PC-3 (cell line): ENCODE measurements around the gene ZBTB16. TPM values are rescaled to one million over a fixed set of nuclear protein-coding genes. Genes with fewer than 3 reads are reported as not detected.

Source experiments
- ATAC-seq: fragments of 200-7000 bp; cut with Tn5 transposase; 2 replicates; pipeline ENCODE4 v1.9.1; 2020; ENCODE audit warnings: mild to moderate bottlenecking, moderate library complexity
- BruUV-seq: library from RNA; stranded (reverse); fragments of 400-500 nt; replicated peaks from 2 replicates; lab custom pipeline; 2021; lab: Mats Ljungman, UMichigan
- CTCF ChIA-PET: fragments of 300-600 bp; sonication (Branson Sonifier 250); formaldehyde crosslinking; loops from one replicate; lab custom pipeline; 2022; ENCODE audit warnings: antibody characterized with exemption; lab: Charles Lee
- POLR2A ChIA-PET: fragments of 300-600 bp; sonication (Branson Sonifier 250); formaldehyde crosslinking; loops from one replicate; lab custom pipeline; 2022; ENCODE audit warnings: antibody characterized with exemption; ENCODE audit not compliant: unreplicated experiment; lab: Charles Lee
- DNase-seq: peaks from one replicate; pipeline ENCODE4 v3.0.0-alpha.2; 2015
- H2AFZ ChIP-seq: fragments of 300-600 bp; sonication (generic); 2 replicates; pipeline ENCODE4 v1.6.0; 2016; ENCODE audit warnings: antibody characterized with exemption, low read length
- H3F3A ChIP-seq: fragments of 300-600 bp; sonication (generic); one replicate; pipeline ENCODE4 v1.6.0; 2017; ENCODE audit warnings: antibody characterized with exemption, low read length, control low read depth, mild to moderate bottlenecking; ENCODE audit not compliant: unreplicated experiment
- H3K27ac ChIP-seq: fragments of 300-600 bp; sonication (generic); 2 replicates; pipeline ENCODE4 v1.5.1; 2016; ENCODE audit warnings: mild to moderate bottlenecking, low read length
- H3K27me3 ChIP-seq: fragments of 300-600 bp; sonication (generic); 2 replicates; pipeline ENCODE4 v1.6.1; 2016; ENCODE audit warnings: low read length, mixed read lengths
- H3K36me3 ChIP-seq: fragments of 300-600 bp; sonication (generic); 2 replicates; pipeline ENCODE4 v1.6.1; 2016; ENCODE audit warnings: low read depth, mixed run types, low read length, mixed read lengths
- H3K4me1 ChIP-seq: fragments of 300-600 bp; sonication (generic); 2 replicates; pipeline ENCODE4 v1.5.1; 2016; ENCODE audit warnings: low read length; ENCODE audit not compliant: insufficient read depth
- H3K4me2 ChIP-seq: fragments of 300-600 bp; sonication (generic); 2 replicates; pipeline ENCODE4 v1.6.0; 2016; ENCODE audit warnings: low read length
- H3K4me3 ChIP-seq: fragments of 300-600 bp; sonication (generic); 2 replicates; pipeline ENCODE4 v1.5.1; 2016; ENCODE audit warnings: mild to moderate bottlenecking, low read length, mixed read lengths
- H3K79me2 ChIP-seq: fragments of 300-600 bp; sonication (generic); 2 replicates; pipeline ENCODE4 v1.6.1; 2017; ENCODE audit warnings: low read length, mixed read lengths
- H3K9ac ChIP-seq: fragments of 300-600 bp; sonication (generic); 2 replicates; pipeline ENCODE4 v1.6.0; 2016; ENCODE audit warnings: mild to moderate bottlenecking, low read length
- H3K9me2 ChIP-seq: fragments of 300-600 bp; sonication (generic); replicated peaks from 2 replicates; pipeline ENCODE4 v1.6.1; 2016; ENCODE audit warnings: mixed run types, low read length, mixed read lengths
- H3K9me3 ChIP-seq: fragments of 300-600 bp; sonication (generic); 2 replicates; pipeline ENCODE4 v1.6.1; 2016; ENCODE audit warnings: low read length, mixed read lengths
- H4K20me1 ChIP-seq: fragments of 300-600 bp; sonication (generic); 2 replicates; pipeline ENCODE4 v1.6.1; 2016; ENCODE audit warnings: low read length, mixed read lengths
- CTCF ChIP-seq: fragments of 300-600 bp; sonication (generic); conservative IDR thresholded peaks from 2 replicates; pipeline ENCODE4 v1.5.1; 2017; ENCODE audit warnings: antibody characterized with exemption, low read depth, mild to moderate bottlenecking, low read length
- EZH2 ChIP-seq: fragments of 300-600 bp; sonication (generic); IDR thresholded peaks from one replicate; pipeline ENCODE4 v1.6.1; 2017; ENCODE audit warnings: antibody characterized with exemption, mild to moderate bottlenecking, low read length; ENCODE audit not compliant: unreplicated experiment
- EZH2phosphoT487 ChIP-seq: fragments of 300-600 bp; sonication (generic); IDR thresholded peaks from 2 replicates; pipeline ENCODE4 v1.6.1; 2018; ENCODE audit warnings: mild to moderate bottlenecking, antibody characterized with exemption, low read length, borderline replicate concordance
- intact Hi-C: fragments of 100-400 bp; cut with micrococcal nuclease; formaldehyde crosslinking; loops from 2 replicates; pipeline ENCODE4 v1.9.0; 2023
- total RNA-seq: library from RNA; depleted of rRNA; stranded (reverse); fragments of >200 nt; gene quantifications from 2 replicates; pipeline ENCODE4 v1.2.3, GENCODE V29; 2014

ZBTB16 gene
- total RNA-seq, 1 experiment from 2014 or later, result not detected

- BruUV-seq, result no TSS peak
- H2AFZ ChIP-seq, result no peak overlapping the region
- DNase-seq, result peak; percentile 99
- ChIA-PET CTCF (no interaction called here), POLR2A (interaction anchor here (0.6 kb wide), 1 partner anchor 209 kb away, joined by 3 read pairs; no protein-coding TSS in a partner anchor)
- H3K9me3 ChIP-seq, result no peaks in the 10 kb centered on the region
- H3K4me2 ChIP-seq, result peak overlapping the region; percentile 56
- peaks cover 39% of the 10 kb centered on the region for H3K4me1 ChIP-seq
- intact Hi-C loops, result loop anchor here (10.0 kb wide), 1 partner anchor 115 kb away; no protein-coding TSS in a partner anchor
- no peaks in the 10 kb centered on the region for H3K79me2 ChIP-seq
- peaks cover 25% of the 10 kb centered on the region for H4K20me1 ChIP-seq
- ATAC-seq, result peak; percentile 79
- H3K9me2 ChIP-seq, result no peaks in the 10 kb centered on the region
- H3F3A ChIP-seq, result no peaks in the 10 kb centered on the region
- H3K36me3 ChIP-seq, result no peaks in the 10 kb centered on the region
- no peak overlapping the region for H3K27ac ChIP-seq
- peak overlapping the region; percentile 15; the same call in 1 of the 2 replicates for H3K4me3 ChIP-seq
- TF ChIP-seq EZH2 (no peak), CTCF (no peak), EZH2phosphoT487 (0 out of 2 replicates have a peak, but pooled peaks have one; percentile 25)
- H3K27me3 ChIP-seq, result peaks cover 74% of the 10 kb centered on the region
- H3K9ac ChIP-seq, result no peak overlapping the region
Observed at GRCh38 chr11:114159802-114160632, 100.5 kb downstream of the ZBTB16 start.

- CTCF ChIA-PET, result no interaction called here
- POLR2A ChIA-PET, result no interaction called here
- intact Hi-C loops, result loop anchor here (10.0 kb wide), 1 partner anchor 116 kb away; no protein-coding TSS in a partner anchor
- Histone ChIP-seq H3F3A (no peaks in the 10 kb centered on the region), H3K4me3 (no peak overlapping the region), H3K27ac (no peak overlapping the region), H2AFZ (no peak overlapping the region), H3K4me2 (no peak overlapping the region), H3K9me2 (no peaks in the 10 kb centered on the region), H3K9me3 (no peaks in the 10 kb centered on the region), H3K27me3 (peaks cover 74% of the 10 kb centered on the region), H3K4me1 (peaks cover 39% of the 10 kb centered on the region), H3K9ac (no peak overlapping the region), H4K20me1 (peaks cover 25% of the 10 kb centered on the region), H3K36me3 (no peaks in the 10 kb centered on the region), H3K79me2 (no peaks in the 10 kb centered on the region)
- no TSS peak for BruUV-seq
- ATAC-seq, result no peak
- no peak for DNase-seq
- no peak for TF ChIP-seq EZH2phosphoT487
- TF ChIP-seq CTCF, result no peak
- TF ChIP-seq EZH2, result no peak
Observed at GRCh38 chr11:114160894-114161293, 101.4 kb downstream of the ZBTB16 start.
